GM08714 (cell line): ENCODE data around the gene PSMB8.

Experiments
- H3K4me3 ChIP-seq: fragments of 200-500 bp; sonication (Bioruptor generic); 2 replicates; pipeline ENCODE4 v1.5.1; 2014; ENCODE audit warnings: mild to moderate bottlenecking, low read length, inconsistent platforms
- ZNF274 ChIP-seq: IDR thresholded peaks from 2 replicates; pipeline ENCODE4 v1.6.1; 2012; ENCODE audit warnings: mild to moderate bottlenecking, low read depth, low read length

Gene PSMB8

DNA sequence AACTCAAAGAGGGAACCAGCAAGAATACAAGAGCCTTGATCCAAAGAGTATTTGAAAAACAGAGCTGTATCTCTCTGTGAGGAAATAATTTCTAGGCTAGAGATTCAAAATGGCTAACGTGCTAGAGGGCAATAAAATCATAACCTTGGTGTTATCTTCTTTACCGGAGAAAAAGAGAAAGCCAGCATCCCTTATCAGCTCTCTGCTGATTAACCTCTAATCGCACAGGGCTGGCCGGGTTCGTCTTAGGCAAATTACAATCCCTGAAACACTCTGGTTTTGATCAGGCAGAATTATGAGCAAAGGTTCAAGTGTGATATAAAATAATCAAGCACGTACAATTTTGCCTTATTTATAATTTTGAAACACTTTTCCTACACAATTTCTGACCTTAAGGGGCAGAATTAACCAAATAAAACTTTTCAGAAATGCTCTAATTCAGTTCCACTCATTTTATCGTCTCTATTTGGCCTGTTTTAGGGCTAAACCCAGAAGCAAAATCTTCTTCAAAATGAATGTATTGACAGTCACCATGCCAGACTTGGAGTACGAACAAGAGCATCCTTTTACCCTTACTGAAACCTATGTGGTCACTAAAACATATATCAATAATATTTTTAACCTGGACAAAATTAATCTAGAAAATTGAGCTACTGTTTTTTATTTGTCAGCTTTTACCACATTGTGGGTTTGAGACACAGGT lies 23.9 kb upstream of the PSMB8 start:
- TF ChIP-seq ZNF274: no peak
- no peak overlapping the region; the same call in 1 of the 2 replicates for H3K4me3 ChIP-seq

GRCh38 chr6:32867022-32867477 lies 23.2 kb upstream of the PSMB8 start:
- TF ChIP-seq ZNF274: no peak
- H3K4me3 ChIP-seq: no peak overlapping the region; the same call in 1 of the 2 replicates

GRCh38 chr6:32865724-32866443 lies 22.0 kb upstream of the PSMB8 start:
- TF ChIP-seq ZNF274: no peak
- no peak overlapping the region for H3K4me3 ChIP-seq

GRCh38 chr6:32862725-32863124 lies 18.9 kb upstream of the PSMB8 start:
- no peak overlapping the region for H3K4me3 ChIP-seq
- TF ChIP-seq ZNF274: no peak

DNA sequence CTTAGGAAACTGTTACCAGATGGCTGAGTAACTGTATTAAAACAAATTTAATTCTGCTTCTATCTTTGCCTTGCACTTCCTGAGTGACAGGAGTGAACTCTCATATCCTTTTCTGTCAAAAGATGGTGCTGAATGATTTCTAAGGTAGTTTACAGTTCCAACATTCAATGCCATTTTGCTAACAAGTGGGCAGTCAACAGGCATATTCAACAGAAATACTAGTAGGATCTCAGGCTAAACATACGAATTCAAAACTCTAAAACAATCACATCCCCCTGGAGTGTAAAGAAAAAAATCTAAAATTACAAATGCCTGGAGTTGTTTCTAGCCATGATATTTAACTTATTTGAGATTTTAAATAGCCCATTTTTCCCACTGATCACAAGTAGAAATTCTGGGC lies 16.8 kb upstream of the PSMB8 start:
- H3K4me3 ChIP-seq: no peak overlapping the region
- TF ChIP-seq ZNF274: no peak

DNA sequence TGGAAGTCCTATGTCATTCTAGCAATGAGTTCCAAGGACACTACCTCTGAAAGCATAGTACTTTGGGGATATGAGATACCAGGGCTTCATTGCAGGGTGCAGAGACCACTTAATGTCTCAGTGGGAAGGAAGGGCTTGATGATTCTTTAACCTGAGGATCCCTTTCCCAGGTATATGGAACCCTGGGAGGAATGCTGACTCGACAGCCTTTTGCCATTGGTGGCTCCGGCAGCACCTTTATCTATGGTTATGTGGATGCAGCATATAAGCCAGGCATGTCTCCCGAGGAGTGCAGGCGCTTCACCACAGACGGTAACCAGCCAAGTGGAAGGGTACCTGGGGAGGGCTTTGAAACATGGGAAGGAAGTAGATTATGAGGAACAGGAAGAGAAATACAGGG lies 14.3 kb upstream of the PSMB8 start:
- TF ChIP-seq ZNF274: no peak
- H3K4me3 ChIP-seq: no peak overlapping the region

DNA sequence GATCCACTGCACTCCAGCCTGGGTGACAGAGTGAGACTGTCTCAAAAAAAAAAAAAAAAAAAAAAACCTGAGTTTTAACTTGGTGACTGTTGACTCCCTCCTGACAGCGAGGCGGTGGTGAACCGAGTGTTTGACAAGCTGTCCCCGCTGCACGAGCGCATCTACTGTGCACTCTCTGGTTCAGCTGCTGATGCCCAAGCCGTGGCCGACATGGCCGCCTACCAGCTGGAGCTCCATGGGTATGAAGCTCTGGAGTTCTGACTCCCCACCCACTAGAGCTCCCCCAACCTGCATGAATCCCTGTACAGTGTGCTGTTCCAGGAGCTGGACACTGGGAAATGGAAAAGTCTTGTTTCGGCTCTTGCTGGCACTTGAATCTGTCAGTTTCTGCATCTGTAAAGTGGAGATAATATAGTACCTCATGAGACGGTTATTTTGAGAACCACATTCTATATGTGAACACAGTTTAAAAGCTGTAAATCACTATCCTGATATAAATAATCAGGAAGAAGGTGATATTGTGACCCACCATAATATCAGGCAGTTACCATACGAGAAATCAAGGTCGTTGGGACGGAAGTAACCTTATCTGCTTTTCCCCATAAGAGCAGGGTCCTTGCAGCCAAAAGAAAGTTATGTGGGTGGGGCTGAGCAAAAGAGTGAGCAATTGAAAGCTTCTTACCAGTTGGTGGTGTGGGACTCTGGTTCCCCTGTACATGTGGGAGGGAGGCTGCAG lies 13.5 kb upstream of the PSMB8 start:
- H3K4me3 ChIP-seq: no peak overlapping the region
- no peak for TF ChIP-seq ZNF274

DNA sequence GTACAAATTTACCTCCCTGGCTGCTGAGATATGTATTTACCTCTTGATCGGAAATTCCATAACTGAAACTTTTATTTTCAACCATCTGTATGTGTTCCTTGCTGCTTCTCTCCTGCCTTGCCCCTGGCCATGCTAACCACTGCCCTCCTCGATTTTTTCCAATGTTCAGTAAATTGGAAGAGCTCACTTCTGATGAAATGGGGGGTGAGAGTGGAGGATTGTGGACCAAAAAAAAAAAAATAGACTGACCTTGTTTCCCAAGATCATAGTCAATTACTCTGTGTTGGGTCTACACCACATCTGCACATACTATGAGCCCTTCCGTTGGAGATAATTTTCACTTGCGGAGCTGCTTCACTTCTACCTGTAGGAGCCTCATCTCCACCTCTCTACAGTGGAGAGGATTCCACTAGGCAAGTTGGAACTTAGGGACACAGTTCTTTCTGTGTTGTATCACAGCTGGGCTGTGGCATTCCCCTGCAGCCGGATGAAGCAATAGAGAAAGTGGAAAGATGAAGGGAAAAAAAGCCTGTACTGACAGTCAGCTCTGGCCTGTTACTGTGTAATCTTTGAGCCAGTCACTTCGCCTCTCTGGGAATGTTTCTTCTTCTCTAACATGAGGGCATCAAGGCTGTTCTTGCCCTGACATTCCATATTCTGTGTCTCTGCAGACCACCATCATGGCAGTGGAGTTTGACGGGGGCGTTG lies 11.8 kb upstream of the PSMB8 start:
- peak overlapping the region; percentile 84 for H3K4me3 ChIP-seq
- TF ChIP-seq ZNF274: no peak

DNA sequence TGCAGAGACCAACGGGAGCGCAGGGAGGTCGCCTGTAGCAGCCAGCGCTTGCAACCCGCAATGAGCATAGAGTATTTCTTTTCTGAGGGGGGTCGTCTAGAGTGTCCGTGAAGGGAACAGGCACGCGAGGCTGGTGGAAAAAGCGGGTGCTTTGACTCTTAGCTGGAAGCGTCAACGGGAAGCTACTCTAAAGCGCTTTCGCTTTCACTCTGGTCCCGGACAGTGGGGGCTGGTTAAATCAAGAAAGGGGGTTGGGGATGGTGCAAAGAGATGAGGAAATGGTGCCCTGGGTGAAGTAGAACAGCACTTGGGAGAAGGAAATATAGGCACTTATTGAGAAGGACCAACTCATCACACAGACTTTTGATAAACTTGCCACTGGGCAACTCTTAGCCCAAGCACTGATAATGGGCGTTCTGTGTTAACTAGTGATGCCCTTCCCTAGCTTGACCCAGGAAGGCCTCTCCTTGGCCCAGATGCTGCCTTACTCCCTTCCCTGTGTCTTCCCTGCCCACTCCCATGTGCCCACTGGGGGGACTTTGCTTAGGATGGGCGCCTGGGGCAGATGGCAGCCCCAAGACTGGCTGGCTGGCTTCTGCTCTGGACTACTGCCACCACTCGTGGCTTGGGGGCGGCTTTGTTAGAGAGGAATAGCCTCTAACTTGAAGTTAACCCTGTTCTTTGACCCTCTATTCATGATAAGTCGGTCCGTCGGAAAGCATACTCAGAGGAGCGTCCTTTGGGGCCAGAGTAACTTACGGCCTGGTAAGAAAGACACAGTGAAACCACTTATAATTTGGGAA lies 10.7 kb upstream of the PSMB8 start:
- TF ChIP-seq ZNF274: no peak
- H3K4me3 ChIP-seq: peak overlapping the region; percentile 84

DNA sequence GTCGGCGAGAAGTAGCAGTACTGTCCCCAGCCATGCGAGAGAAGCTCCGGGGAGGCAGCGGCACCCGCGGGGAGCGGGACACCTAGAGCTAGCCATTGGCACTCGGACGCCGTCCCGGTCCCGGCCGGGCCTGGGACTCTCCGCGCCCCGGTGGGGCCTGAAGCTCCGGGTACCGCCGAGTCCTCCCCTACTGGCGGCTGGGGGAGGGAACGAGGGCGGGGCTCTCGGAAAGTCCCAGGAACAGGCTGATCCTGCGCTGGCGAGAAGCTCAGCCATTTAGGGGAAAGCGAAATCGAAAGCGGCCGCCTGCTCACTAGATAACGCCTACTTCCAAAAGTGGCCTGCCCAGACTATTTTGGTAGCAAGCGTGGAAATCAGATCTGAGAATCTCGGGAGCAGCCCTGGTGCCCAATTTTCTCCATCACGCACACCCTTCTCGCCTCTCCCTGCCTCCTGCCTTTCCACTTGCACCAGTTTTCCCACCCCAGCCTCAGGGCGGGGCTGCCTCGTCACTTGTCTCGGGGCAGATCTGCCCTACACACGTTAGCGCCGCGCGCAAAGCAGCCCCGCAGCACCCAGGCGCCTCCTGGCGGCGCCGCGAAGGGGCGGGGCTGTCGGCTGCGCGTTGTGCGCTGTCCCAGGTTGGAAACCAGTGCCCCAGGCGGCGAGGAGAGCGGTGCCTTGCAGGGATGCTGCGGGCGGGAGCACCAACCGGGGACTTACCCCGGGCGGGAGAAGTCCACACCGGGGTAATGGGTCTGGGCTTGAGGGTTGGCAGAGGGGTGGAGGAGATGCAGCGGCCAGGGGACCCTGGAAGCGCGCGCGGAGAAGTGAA lies 9.9 kb upstream of the PSMB8 start, which contains the start of the genes PSMB9 and TAP1:
TSS of gene PSMB9 (plus strand) at position 652 of the 835 bp plus-strand sequence. CDS start at position 690, 38 bp downstream.
TSS of gene TAP1 (minus strand) at position 164 of the 835 bp plus-strand sequence. CDS start at position 96, 68 bp downstream.
- TF ChIP-seq ZNF274: no peak
- H3K4me3 ChIP-seq: peak within 1 kb of the TSS; percentile 84

- peak overlapping the region; percentile 84 for H3K4me3 ChIP-seq
- no peak for TF ChIP-seq ZNF274
Observed at GRCh38 chr6:32852844-32853540, 9.1 kb upstream of the PSMB8 start.

DNA sequence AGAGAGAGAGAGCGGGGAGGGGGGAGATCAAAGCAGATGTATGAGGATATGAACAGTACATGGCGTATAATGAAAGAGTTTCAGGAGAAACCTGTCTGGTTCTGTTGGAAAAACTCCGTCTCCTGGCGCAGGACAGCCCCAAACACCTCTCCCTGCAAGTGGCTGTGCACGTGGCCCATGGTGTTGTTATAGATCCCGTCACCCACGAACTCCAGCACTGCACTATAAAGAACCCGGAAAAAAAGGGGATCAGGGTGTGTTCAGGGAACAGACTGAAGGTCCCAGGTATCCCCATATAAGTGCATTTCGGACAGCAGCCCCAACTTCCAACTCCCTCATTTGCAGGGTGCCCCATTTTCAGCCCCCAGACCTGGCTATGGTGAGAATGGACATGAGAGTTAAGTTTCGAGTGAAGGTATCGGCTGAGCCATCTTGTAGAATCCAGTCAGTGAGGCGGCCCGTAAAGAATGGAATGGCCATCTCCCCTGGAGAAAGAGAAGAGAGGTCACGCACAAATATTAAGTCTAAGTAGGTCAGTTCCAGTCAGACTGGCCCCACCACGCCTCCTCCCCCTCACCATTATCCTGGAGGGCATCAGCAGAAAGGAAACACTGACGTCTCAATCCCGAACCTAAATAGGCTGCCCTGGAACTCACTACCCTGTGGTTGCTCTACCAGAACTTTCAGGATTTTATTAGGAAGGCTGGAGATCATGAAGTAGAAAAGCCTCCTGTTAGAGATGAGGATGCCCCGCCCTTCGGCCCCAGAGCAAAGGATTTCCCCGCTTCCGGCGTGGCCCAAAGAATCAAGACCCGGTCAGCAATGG lies 8.4 kb upstream of the PSMB8 start:
- peak overlapping the region; percentile 84 for H3K4me3 ChIP-seq

More for the DNA sequence above, 8.4 kb upstream of the PSMB8 start:
- TF ChIP-seq ZNF274: no peak
